ENCODE measurements around the gene IGF1R.

GRCh38 chr15:98923579-98923978 is 275.2 kb downstream of the IGF1R start:
- TF ChIP-seq EP300 (IDR thresholded peaks at IDR 0.05) (no peak), CTCF (IDR thresholded peaks at IDR 0.05) (no peak)

All from suprapubic skin (tissue), 3 donors.